ENCODE measurements around the gene RPS19.

DNA sequence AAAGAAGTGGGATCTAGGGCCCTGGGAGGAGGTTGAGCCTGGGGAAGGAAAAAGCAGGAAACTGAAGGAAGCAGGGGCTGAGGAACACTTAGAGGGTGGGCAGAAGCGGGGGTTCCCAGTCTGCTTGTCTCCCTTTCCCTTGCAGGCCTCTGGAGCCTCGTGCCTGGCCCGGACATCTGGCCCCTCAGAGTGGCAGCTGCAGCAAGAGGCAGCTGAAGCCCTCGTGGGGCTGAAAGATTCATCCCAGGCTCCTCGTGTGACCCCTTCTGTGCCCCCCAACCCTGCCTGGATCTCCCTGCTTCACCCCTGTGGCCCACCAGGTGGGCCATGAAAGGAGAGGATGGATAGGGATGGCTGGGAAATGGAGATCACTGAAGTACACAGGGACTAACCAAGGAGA lies 9.7 kb upstream of the RPS19 start:
- no peak for TF ChIP-seq EZH2phosphoT487 (IDR thresholded peaks at IDR 0.05; ENCODE audit: low read depth, severe bottlenecking, unreplicated experiment)
- TF ChIP-seq, protein P1, sequence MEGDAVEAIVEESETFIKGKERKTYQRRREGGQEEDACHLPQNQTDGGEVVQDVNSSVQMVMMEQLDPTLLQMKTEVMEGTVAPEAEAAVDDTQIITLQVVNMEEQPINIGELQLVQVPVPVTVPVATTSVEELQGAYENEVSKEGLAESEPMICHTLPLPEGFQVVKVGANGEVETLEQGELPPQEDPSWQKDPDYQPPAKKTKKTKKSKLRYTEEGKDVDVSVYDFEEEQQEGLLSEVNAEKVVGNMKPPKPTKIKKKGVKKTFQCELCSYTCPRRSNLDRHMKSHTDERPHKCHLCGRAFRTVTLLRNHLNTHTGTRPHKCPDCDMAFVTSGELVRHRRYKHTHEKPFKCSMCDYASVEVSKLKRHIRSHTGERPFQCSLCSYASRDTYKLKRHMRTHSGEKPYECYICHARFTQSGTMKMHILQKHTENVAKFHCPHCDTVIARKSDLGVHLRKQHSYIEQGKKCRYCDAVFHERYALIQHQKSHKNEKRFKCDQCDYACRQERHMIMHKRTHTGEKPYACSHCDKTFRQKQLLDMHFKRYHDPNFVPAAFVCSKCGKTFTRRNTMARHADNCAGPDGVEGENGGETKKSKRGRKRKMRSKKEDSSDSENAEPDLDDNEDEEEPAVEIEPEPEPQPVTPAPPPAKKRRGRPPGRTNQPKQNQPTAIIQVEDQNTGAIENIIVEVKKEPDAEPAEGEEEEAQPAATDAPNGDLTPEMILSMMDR (IDR thresholded peaks at IDR 0.05; ENCODE audit: poor library complexity), result no peak

All from hepatocyte (in vitro differentiated cells).